Kidney capillary endothelial cell (primary cell): Measurements from ENCODE around the gene NEDD4L.
A peak's percentile ranks its signal among the peaks of the same experiment; 100 is the strongest.

ENCODE experiments used
- DNase-seq: peaks from one replicate; pipeline ENCODE4 v3.0.0-alpha.2; 2018; ENCODE audit warnings: low spot score

The NEDD4L gene

GRCh38 chr18:58095222-58095621 lies 51.2 kb downstream of the NEDD4L start:
- DNase-seq, result no peak

GRCh38 chr18:58095655-58096054 lies 51.6 kb downstream of the NEDD4L start:
- DNase-seq, result no peak

- no peak for DNase-seq
Measured at GRCh38 chr18:58096658-58097057, 52.6 kb downstream of the NEDD4L start.

DNA sequence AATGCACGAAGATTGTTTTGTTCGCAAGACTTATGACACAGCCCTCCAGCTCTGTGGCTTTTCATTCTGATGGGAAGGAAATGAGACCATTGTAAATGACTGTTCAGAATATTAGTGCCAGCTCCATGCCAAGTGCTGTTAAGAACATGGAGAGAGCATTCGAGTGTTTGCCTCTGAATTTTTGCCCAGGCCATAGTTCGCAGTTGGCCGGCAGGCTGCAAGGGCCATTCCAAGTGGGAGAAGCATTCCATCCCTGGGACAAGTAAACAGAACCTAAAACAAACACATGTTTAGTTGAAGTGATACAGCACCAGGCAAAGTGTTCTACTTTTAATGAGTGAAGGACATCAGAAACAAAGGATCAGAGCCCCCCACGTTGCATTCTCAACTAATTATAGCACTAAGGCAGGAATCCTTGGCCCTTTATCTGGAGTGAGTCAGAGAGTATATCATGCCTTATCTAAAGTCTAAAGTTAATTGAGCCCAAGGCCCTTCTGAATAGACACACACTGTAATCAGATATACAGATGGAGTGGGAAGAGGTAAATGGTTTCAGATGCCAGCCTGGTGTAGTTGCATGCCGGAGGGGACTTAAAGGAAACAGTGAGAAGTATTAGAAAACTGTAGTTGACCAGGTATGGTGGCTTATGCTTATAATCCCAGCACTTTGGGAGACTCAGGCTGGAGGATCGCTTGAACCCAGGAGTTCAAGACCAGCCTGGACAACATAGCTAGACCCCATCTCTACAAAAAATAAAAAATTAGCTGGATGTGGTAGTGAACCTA lies 53.3 kb downstream of the NEDD4L start:
- peak; percentile 16 for DNase-seq

DNA sequence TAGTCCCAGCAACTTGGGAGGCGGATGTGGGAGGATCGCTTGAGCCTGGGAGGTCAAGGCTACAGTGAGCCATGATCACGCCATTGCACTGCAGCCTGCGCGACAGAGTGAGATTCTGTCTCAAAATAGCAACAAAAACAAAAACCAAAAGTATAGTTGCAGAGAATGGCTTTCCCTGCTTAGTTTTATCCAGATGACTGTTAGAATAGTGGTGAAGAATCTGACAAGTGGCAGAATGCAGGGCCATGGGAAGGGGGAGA lies 53.8 kb downstream of the NEDD4L start:
- no peak for DNase-seq

DNA sequence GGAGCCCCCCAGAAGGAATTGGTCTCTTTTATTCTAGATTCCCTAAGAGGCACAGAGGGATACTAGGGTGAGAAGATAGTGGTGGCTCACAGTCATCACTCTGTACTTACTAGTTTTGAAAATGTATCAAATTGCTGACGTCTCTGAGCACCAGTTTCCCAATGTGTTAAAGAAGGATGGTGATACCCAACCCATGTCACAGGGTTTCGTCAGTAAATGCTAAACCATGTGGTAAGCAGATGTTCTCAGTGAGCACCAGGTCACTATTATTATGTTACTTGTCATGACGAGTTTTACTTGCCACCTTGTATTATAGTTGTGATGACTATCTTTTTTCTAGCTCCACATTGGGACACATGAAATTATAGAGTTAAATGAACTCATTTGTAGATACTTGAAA lies 54.7 kb downstream of the NEDD4L start:
- no peak for DNase-seq

DNA sequence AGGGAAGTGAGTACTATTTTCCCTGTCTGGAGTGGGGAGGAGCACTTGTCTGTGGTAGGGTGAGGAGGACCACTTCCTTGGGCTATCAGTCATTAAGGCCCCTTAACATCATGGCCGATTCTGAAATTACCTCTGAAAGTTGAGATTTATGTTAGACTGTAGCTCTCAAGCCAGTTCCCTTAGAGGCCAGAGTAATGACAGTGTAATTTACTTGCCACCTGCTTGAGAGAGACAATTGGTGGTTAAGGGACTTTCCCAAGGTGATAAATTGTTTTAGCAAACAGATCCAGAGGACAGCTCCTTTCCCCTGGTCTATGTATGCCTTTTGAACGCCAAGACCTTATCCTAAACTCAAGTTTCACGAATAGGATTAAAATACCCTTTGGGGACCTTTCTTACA lies 56.1 kb downstream of the NEDD4L start:
- DNase-seq, result no peak

DNA sequence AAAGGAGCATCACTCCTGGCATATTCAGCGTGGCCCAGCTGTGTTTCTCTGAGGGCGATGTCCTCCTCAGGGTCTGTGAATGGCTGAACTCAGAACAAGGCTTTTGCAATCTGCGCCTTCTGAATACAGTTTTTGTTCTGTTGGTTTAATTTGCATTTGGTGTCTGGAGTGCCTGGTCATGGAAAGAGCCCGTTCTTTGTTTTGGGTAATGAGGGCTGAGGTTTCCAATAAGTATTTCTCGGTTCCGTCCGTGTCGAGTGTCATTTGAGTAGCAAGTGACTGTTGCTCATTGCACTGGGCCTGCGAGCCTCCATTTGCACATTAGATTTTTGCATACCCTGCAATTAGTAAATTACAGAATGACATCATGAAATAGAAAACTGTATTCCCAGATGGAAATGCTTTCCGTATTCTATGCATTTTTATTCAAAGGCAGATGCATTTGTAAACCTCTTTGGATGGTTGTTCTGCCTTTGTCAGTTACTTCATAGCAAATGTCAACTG lies 57.3 kb downstream of the NEDD4L start:
- no peak for DNase-seq

DNA sequence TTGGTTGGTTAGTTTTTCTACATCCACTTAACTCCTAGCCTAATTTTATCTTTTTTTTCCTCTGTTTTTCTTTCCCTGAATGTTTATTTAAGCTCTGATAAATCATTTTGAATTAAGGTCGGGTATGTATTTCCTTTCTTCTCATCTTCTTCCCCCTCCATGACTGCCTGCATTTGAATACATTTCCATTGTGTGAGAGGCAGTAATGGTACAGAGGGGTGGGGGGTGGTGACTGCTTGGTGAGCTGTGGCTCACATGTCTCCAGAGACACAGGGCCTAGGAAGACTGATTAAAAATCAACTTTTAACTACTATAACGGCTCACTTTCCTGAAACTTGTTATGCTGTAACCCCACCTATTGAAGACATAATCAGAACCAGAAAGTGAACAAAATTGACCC lies 58.0 kb downstream of the NEDD4L start:
- DNase-seq, result no peak

DNA sequence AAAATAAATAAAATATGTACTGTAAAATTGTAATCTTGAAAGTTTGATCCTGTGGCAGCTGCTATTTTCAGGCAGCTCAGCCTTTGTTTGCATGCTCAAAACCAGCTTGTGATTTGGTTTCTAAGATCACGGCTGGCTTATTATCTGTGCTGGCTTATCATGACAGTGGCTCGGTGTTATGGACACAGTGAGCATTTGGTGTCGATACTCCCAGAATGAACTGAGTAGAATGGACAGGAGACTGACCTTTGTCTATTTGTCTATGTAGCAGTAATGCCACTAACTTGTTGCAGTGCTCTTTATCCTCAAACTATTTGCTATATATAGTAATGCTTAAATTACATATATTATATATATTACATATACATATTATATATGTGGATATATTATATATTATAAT lies 58.8 kb downstream of the NEDD4L start:
- DNase-seq, result no peak

DNA sequence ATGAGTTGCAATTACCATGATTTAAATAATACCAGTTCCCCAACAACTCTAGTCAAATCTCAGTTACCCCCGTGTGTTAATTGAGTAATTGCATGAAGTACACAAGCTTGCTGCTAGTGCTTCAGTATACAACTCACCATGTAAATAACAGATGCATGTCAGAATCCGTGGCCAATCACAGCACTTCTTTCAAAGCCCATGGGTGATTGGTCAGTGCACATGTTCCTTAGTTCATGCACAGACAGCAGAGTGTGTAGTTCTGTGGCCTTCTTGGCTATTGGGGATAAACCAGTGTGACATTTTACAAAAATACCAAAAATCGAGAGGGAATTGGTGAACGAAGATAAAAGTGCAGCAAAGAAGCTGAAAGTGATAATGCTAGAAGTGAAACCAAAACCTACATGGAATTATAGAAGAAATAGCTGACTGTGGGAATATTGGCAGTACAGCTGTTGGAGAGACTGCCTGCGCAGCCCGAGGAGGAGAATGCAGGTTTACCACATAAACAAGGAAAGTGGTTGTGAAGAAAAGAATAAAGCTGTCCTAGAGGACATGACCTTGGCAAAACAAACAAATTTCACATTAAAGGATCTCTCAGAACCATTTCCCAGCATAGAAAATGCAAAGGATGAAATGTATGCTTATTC lies 59.4 kb downstream of the NEDD4L start:
- DNase-seq, result no peak

- no peak for DNase-seq
Measured at GRCh38 chr18:58104096-58104495, 60.1 kb downstream of the NEDD4L start.

- no peak for DNase-seq
Measured at GRCh38 chr18:58105206-58105887, 61.3 kb downstream of the NEDD4L start.

- no peak for DNase-seq
Measured at GRCh38 chr18:58105888-58106260, 61.8 kb downstream of the NEDD4L start.

DNA sequence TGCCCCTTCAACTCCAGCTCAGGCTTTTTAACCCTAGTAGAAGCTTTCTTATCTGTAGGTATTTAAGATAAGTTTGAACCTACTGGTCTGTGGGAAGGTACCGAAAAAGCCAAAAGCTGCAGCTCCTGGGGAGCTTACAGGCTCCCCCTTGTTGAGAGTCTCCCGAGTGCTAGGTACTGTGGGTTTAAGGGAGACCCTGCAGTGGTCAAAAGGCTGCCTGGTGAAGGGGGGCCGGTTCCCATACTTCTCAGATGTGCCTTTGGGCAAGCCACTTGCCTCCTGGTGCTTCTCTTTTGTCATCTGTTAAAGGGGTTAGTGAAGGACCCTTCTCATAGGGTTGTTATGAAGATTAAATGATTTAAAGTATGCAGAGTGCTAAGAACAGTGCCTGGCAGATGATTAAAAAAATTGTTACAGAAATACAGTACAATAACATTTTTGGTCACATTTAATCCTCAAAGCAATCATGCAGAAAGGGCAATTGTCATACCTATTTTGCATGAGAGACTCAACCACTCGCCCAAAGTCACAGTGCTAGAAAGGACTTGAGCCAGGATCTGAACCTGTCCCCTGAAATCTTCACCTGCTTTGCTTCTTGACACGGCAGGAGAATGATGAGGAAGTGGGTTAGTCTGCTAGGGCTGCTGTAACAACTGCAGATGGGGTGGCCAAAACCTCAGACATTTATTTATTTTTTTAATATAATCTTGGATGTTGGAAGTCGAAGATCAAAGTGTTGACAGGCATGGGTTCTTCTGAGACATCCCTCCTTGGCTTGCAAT lies 62.5 kb downstream of the NEDD4L start:
- no peak for DNase-seq

DNA sequence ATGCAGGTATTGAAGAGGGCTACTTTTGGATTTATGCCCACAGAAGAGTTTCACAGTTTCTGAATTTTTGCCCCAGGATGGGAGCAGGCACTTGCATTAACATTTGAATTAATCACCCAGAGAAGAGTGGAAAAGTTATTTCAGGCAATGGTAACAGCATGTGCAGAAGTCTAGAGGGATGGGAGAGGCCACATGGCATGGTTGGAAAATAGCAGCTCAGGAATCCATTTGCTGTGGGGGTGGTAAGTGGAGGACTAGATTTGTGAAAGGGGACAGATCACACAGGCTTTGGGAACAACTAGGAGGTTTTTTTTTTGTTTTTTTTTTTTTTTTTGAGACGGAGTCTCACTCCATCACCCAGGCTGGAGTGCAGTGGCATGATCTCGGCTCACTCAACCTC lies 65.2 kb downstream of the NEDD4L start:
- DNase-seq, result no peak

DNA sequence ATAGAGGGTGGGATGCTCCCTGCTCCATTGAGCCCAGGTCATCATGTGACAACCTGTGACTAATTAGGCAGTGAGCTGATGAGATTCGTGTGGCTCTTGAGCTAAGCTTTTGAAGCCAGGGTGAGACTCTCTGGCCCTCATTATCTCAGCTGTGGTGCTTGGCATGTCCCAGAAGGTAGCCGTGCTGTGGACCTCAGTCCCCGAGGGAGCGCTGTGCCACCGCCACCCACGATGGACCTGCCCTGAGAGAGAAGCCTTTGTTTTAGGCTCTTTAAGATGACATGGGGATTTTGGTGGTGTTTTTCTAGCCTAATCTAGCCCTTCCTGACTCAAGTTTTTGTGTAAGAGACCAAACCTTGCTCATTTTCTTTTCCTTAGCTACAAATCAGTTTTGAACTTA lies 66.4 kb downstream of the NEDD4L start:
- DNase-seq, result no peak

DNA sequence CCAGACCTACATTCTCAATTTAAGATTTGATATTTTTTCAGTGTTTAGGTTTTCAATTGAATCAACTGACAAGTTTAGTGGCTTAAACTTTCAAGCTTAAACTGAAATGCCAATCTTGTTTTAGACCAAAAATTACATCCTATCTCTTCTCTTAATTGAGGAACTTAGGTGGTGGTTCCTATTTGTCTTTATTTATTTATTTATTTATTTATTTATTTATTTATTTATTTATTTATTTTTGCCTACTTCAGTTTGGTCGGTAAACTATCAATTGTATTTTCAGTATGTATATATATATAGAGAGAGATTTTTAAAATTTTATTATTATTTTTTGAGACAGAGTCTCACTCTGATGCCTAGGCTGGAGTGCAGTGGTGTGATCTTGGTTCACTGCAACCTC lies 68.1 kb downstream of the NEDD4L start:
- DNase-seq, result no peak

GRCh38 chr18:58113337-58113736 lies 69.3 kb downstream of the NEDD4L start:
- no peak for DNase-seq

DNA sequence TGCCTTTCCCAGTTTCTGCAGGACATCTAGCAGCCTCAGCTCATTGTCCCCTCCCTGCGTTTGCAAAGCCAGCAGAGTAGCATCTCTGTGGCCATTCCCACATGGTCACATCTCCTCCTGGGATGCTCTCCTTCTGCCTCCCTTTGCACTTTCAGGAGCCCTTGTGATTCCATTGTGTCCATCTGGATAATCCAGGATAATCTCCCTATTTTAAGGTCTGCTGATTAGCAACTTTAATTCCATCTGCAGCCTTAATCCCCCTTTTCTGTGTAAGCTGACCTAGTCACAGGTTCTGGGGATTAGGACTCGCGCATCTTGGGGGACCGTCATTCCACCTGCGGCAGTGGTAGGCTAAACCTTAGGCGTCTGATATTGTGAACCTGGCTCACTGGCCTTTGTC lies 70.7 kb downstream of the NEDD4L start:
- no peak for DNase-seq

GRCh38 chr18:58116818-58117217 lies 72.8 kb downstream of the NEDD4L start:
- no peak for DNase-seq

GRCh38 chr18:58117786-58118403 lies 73.9 kb downstream of the NEDD4L start:
- peak; percentile 29 for DNase-seq
